Stomach smooth muscle (tissue), 2 donors: ENCODE results near the gene ADAMTS14.
A peak's percentile ranks its signal among the peaks of the same experiment; 100 is the strongest.

Source experiments
- H3K27ac ChIP-seq: one replicate; pipeline ENCODE4 v1.7.0; 2013; ENCODE audit warnings: mild to moderate bottlenecking, low read length, inconsistent platforms
- H3K27me3 ChIP-seq, 2 donors: one replicate each; pipeline ENCODE4 v1.7.0; 2013; ENCODE audit warnings: low read length in 2 of 2; ENCODE audit not compliant: insufficient read depth in 2 of 2, control insufficient read depth in 1 of 2
- H3K36me3 ChIP-seq, 2 donors: one replicate each; pipeline ENCODE4 v1.7.0; 2013; ENCODE audit warnings: low read length in 2 of 2; ENCODE audit not compliant: control insufficient read depth in 2 of 2, insufficient read depth in 2 of 2
- H3K4me1 ChIP-seq: one replicate; pipeline ENCODE4 v1.7.0; 2013; ENCODE audit warnings: low read length; ENCODE audit not compliant: control insufficient read depth, insufficient read depth
- H3K4me3 ChIP-seq, 2 donors: one replicate each; pipeline ENCODE4 v1.7.0; 2013; ENCODE audit warnings: low read length in 2 of 2
- H3K9ac ChIP-seq, 2 donors: one replicate each; pipeline ENCODE4 v1.7.0; 2013; ENCODE audit warnings: low read length in 2 of 2, mild to moderate bottlenecking in 1 of 2
- H3K9me3 ChIP-seq, 2 donors: one replicate each; pipeline ENCODE4 v1.7.0; 2013; ENCODE audit warnings: low read length in 2 of 2; ENCODE audit not compliant: control insufficient read depth in 2 of 2
- donor health status: healthy.
- donor health status: Pancreatic carcinoma.

Gene ADAMTS14

GRCh38 chr10:70683940-70684339 lies 11.6 kb downstream of the ADAMTS14 start:
- Histone ChIP-seq H3K27ac (no peak overlapping the region), H3K27me3 (peaks cover 0 to 3% of the 10 kb centered on the region in 2 donors), H3K9ac (no peak overlapping the region), H3K4me3 (no peak overlapping the region), H3K36me3 (no peaks in the 10 kb centered on the region), H3K9me3 (no peaks in the 10 kb centered on the region), H3K4me1 (peaks cover 5% of the 10 kb centered on the region)

DNA sequence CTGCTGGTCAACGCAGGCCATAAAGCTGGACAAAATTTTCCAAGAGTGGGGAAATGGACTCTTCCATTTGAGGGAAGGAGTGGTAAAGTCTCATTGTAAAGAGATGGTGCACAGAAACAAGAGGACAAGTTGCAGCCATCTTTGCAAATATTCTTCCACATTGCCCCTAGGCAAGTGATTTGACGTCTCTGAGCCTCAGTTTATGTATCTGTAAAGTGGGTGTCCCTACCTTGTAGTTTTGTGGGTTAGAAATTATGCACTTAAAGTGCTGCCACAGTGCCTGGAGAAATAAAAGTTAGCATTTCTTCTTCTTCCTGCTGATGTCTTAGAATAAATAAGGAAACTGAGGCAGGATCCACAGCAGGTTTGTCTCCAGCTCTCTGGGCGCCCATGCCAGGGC lies 12.1 kb downstream of the ADAMTS14 start:
- Histone ChIP-seq H3K27ac (no peak overlapping the region), H3K36me3 (no peaks in the 10 kb centered on the region), H3K9ac (no peak overlapping the region), H3K9me3 (no peaks in the 10 kb centered on the region), H3K4me3 (no peak overlapping the region), H3K27me3 (peaks cover 0 to 2% of the 10 kb centered on the region in 2 donors), H3K4me1 (peaks cover 5% of the 10 kb centered on the region)

- H3K36me3 ChIP-seq = no peaks in the 10 kb centered on the region
- no peaks in the 10 kb centered on the region for H3K9me3 ChIP-seq
- peaks cover 2% of the 10 kb centered on the region for H3K4me1 ChIP-seq
- no peak overlapping the region for H3K27ac ChIP-seq
- H3K4me3 ChIP-seq = no peak overlapping the region
- H3K27me3 ChIP-seq = no peaks in the 10 kb centered on the region
- no peak overlapping the region for H3K9ac ChIP-seq
These were observed 12.6 kb downstream of the ADAMTS14 start for GRCh38 chr10:70684839-70685454.

DNA sequence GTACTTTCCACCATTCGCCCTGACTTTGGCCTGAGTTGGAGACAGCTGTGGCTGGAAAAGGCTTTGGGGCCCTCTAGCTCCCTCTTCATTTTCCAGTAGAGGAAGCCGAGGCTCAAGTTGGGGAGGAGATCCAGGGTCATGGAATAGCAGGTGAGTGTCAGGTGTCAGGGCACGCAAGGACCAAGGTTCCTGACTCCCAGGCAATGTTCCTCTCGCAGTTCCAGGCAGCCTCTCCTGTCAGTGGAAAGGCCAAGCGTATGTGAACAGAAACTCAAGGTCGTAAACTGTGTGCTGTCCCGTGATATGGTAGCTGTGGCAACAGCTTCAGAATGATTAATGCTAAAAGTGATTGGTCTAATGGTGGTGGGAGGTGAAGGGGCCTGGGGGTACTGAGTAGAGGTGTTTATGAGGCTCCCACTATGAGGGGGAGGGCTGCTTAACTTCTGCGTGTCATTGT lies 13.2 kb downstream of the ADAMTS14 start:
- no peaks in the 10 kb centered on the region for H3K9me3 ChIP-seq
- H3K36me3 ChIP-seq = no peaks in the 10 kb centered on the region
- H3K27me3 ChIP-seq = no peaks in the 10 kb centered on the region
- H3K4me3 ChIP-seq = no peak overlapping the region
- no peak overlapping the region for H3K27ac ChIP-seq
- no peak overlapping the region for H3K9ac ChIP-seq
- H3K4me1 ChIP-seq = peaks cover 3% of the 10 kb centered on the region

DNA sequence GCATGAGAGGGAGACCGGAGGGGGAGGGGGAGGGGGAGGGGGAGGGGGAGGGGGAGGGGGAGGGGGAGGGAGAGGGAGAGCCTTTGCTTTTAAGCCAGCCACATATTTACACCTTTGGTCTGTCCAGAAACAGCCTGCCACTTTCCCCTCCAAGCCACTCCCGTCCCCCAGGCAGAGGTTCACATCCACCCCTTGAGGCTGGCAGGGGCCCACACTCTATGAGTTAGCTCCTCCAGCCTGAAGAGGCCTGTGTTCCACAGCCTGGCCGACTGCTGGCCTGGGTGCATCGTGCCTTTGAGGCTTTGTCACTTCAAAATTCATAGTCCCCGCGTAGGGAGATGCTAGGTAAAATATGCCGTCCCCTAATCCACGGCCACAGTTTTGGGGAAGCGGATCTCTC lies 16.5 kb downstream of the ADAMTS14 start:
- H3K27me3 ChIP-seq = no peaks in the 10 kb centered on the region

DNA sequence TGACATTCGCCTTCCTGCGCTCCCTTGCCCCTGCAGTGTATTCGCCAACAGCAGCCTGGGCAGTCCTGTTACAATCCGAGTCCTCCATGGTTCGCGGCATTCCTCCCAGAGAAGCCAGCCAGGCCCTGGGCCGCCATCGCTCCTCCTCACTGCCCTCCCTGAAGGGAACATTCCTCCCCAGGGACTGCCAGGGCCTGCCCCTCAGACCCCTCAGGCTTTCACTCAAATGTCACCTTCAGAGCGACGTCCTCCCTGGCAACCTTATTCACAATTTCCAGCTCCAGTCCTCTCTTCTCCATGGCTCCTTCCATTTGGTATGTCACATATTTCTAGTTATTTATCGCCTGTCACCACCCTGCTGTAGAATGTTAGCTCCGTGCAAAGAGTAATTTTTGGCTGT lies 17.4 kb downstream of the ADAMTS14 start:
- H3K4me3 ChIP-seq = no peak overlapping the region
- H3K4me1 ChIP-seq = peaks cover 21% of the 10 kb centered on the region
- H3K27me3 ChIP-seq = no peaks in the 10 kb centered on the region
- H3K36me3 ChIP-seq = no peaks in the 10 kb centered on the region
- no peaks in the 10 kb centered on the region for H3K9me3 ChIP-seq
- H3K27ac ChIP-seq = no peak overlapping the region
- H3K9ac ChIP-seq = no peak overlapping the region

More for the DNA sequence above, 16.5 kb downstream of the ADAMTS14 start:
- no peak overlapping the region for H3K4me3 ChIP-seq
- H3K9ac ChIP-seq = no peak overlapping the region
- peaks cover 12% of the 10 kb centered on the region for H3K4me1 ChIP-seq
- no peak overlapping the region for H3K27ac ChIP-seq
- H3K36me3 ChIP-seq = no peaks in the 10 kb centered on the region
- H3K9me3 ChIP-seq = no peaks in the 10 kb centered on the region

DNA sequence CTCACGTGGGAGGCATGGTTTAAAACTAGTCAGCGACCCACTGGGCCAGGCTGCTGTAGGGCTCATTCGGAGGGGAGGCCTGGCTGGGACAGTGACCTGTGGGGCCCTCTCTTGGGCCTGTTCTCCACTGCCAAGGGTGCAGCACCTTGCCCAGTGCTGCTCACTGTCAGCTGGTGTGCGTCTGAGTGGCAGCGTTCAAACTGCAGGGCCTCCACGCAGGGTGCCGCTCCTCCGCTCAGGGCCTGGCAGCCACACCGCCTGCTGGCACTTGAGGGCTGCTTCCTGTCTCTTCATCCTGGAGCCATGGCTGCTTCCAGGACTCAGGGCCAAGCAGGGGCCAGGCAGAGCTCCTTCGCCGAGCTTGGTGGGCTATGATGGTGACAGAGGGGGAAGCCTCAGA lies 18.3 kb downstream of the ADAMTS14 start:
- no peaks in the 10 kb centered on the region for H3K9me3 ChIP-seq
- no peaks in the 10 kb centered on the region for H3K27me3 ChIP-seq
- H3K36me3 ChIP-seq = no peaks in the 10 kb centered on the region
- no peak overlapping the region for H3K27ac ChIP-seq
- peaks cover 29% of the 10 kb centered on the region for H3K4me1 ChIP-seq
- no peak overlapping the region for H3K4me3 ChIP-seq
- no peak overlapping the region for H3K9ac ChIP-seq

- H3K9ac ChIP-seq = no peak overlapping the region
- H3K9me3 ChIP-seq = no peaks in the 10 kb centered on the region
- H3K4me1 ChIP-seq = peaks cover 30% of the 10 kb centered on the region
- no peaks in the 10 kb centered on the region for H3K27me3 ChIP-seq
- no peaks in the 10 kb centered on the region for H3K36me3 ChIP-seq
- no peak overlapping the region for H3K27ac ChIP-seq
- H3K4me3 ChIP-seq = no peak overlapping the region
These were observed 19.3 kb downstream of the ADAMTS14 start for GRCh38 chr10:70691611-70692010.

- Histone ChIP-seq H3K4me1 (peaks cover 30% of the 10 kb centered on the region), H3K27ac (no peak overlapping the region), H3K4me3 (no peak overlapping the region), H3K36me3 (no peaks in the 10 kb centered on the region), H3K9ac (no peak overlapping the region), H3K9me3 (no peaks in the 10 kb centered on the region), H3K27me3 (no peaks in the 10 kb centered on the region)
These were observed 19.8 kb downstream of the ADAMTS14 start for GRCh38 chr10:70692043-70692603.

DNA sequence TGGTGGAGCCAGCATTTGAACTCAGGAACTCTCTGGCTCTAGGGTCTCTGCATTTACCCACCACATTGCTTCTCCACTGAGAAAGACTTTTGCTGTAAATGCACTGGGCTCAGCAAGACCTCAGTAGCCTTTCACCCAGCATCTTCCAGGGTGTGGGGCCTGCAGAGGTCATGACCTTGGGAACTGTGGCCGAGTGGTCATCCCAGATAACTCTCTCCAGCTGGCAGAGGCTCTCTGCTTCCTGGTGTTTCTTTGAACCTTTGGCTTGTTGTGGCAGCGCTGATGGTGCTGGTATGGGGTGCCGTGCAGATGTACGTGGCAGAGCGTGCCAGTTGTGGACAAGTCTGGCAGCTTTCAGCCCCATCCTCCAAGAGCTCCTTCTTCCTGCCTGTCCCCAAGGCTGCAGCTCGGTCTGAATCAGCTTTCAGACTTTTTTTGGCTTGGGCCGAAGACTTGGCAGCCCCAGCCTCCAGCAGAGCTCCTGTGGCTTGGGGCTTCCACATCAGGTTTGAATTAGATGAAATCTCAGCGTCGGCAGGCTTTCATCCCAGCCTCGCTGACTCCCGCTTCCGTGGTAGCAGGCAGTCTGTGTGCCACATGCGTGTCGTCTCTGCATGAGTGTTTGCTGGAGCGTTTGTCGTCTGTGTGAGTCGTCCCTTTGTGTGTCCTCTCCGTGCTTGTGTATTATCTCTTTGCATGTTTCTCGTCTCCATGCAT lies 21.5 kb downstream of the ADAMTS14 start:
- Histone ChIP-seq H3K36me3 (no peaks in the 10 kb centered on the region), H3K4me3 (peak overlapping the region; percentile 41 to 47), H3K9me3 (no peaks in the 10 kb centered on the region), H3K27ac (peak overlapping the region; percentile 41), H3K4me1 (peaks cover 30% of the 10 kb centered on the region), H3K27me3 (no peaks in the 10 kb centered on the region), H3K9ac (no peak overlapping the region)
